H1 (cell line): ENCODE results near the gene LHFPL6. TPM values are rescaled to one million over a fixed set of nuclear protein-coding genes. Genes with fewer than 3 reads are reported as not detected.

Experiments
- CTCF ChIA-PET: fragments of 300-600 bp; sonication (Branson Sonifier 250); formaldehyde crosslinking; loops from one replicate; lab custom pipeline; 2021; ENCODE audit not compliant: partially characterized antibody; lab: Charles Lee
- POLR2A ChIA-PET: fragments of 300-600 bp; sonication (Branson Sonifier 250); formaldehyde crosslinking; loops from one replicate; lab custom pipeline; 2021; ENCODE audit warnings: inconsistent platforms; ENCODE audit not compliant: partially characterized antibody; lab: Charles Lee
- DNase-seq, 2 experiments: peaks; one replicate each; pipeline versions ENCODE4 v3.0.0 to v3.0.0-alpha.2; 2010 to 2022; ENCODE audit warnings: low spot score in 2 of 2, low read depth in 1 of 2, mixed read lengths in 1 of 2
- FAIRE-seq: peaks from 2 replicates; lab custom pipeline; 2011; peaks lifted over from hg19 to GRCh38; lab: Jason Lieb, UNC
- H2AFZ ChIP-seq: 2 replicates; pipeline ENCODE4 v1.8.1; 2012; ENCODE audit warnings: low read length, inconsistent platforms
- H2AK5ac ChIP-seq: 2 replicates; pipeline ENCODE4 v1.6.1; 2013; ENCODE audit warnings: low read depth, low read length
- H2BK120ac ChIP-seq: replicated peaks from 2 replicates; pipeline ENCODE3; 2013; ENCODE audit warnings: low read depth, low read length, inconsistent platforms
- H2BK12ac ChIP-seq: 2 replicates; pipeline ENCODE4 v1.6.1; 2013; ENCODE audit warnings: low read depth, low read length
- H2BK15ac ChIP-seq: 2 replicates; pipeline ENCODE4 v1.6.1; 2013; ENCODE audit warnings: low read length
- H2BK20ac ChIP-seq: 2 replicates; pipeline ENCODE4 v1.6.1; 2013; ENCODE audit warnings: low read length
- H2BK5ac ChIP-seq: 2 replicates; pipeline ENCODE4 v1.6.1; 2013; ENCODE audit warnings: low read depth, low read length
- H3K14ac ChIP-seq: 2 replicates; pipeline ENCODE4 v1.6.1; 2013; ENCODE audit warnings: inconsistent platforms; ENCODE audit not compliant: insufficient read length
- H3K18ac ChIP-seq: 2 replicates; pipeline ENCODE4 v1.6.1; 2013; ENCODE audit warnings: low read length; ENCODE audit errors: extremely low read depth
- H3K23ac ChIP-seq: 2 replicates; pipeline ENCODE4 v1.6.1; 2013; ENCODE audit warnings: inconsistent platforms; ENCODE audit not compliant: insufficient read length
- H3K23me2 ChIP-seq: 2 replicates; pipeline ENCODE4 v1.6.1; 2013; ENCODE audit warnings: low read depth, low read length
- H3K27ac ChIP-seq: 2 replicates; pipeline ENCODE4 v1.6.1; 2011; ENCODE audit warnings: low read depth, low read length, inconsistent platforms
- H3K27me3 ChIP-seq, 4 experiments: replicated peaks in 1 of 4; 1 replicate in 1 of 4; 2 replicates in 3 of 4; pipeline versions ENCODE4 v1.6.1 to v1.8.1; 2011 to 2013; ENCODE audit warnings: low read length in 3 of 4, mild to moderate bottlenecking in 3 of 4, inconsistent platforms in 2 of 4, mixed read lengths in 2 of 4, moderate library complexity in 1 of 4; ENCODE audit not compliant: control insufficient read depth in 3 of 4, insufficient read depth in 3 of 4; ENCODE audit errors: extremely low read depth in 1 of 4
- H3K36me3 ChIP-seq, 4 experiments: 2 replicates each; pipeline versions ENCODE4 v1.6.1 to v1.8.1; 2011 to 2013; ENCODE audit warnings: mild to moderate bottlenecking in 4 of 4, low read length in 3 of 4, moderate library complexity in 2 of 4, control low read depth in 1 of 4, inconsistent platforms in 1 of 4; ENCODE audit not compliant: insufficient read depth in 4 of 4, control insufficient read depth in 2 of 4
- H3K4ac ChIP-seq: replicated peaks from 2 replicates; pipeline ENCODE3; 2013; ENCODE audit warnings: low read length, low read depth, mixed read lengths, inconsistent platforms; ENCODE audit not compliant: insufficient read length
- H3K4me1 ChIP-seq, 4 experiments: replicated peaks in 1 of 4; 1 replicate in 1 of 4; 2 replicates in 3 of 4; pipeline versions ENCODE4 v1.6.1 to v1.8.1; 2011 to 2013; ENCODE audit warnings: low read length in 3 of 4, inconsistent platforms in 2 of 4, mixed read lengths in 1 of 4; ENCODE audit not compliant: insufficient read depth in 4 of 4, control insufficient read depth in 3 of 4
- H3K4me2 ChIP-seq, 2 experiments: 2 replicates each; pipeline versions ENCODE4 v1.6.1 to v1.8.1; 2011 to 2013; ENCODE audit warnings: low read depth in 2 of 2, low read length in 2 of 2, control low read depth in 1 of 2, inconsistent platforms in 1 of 2, mild to moderate bottlenecking in 1 of 2; ENCODE audit not compliant: insufficient read depth in 1 of 2
- H3K4me3 ChIP-seq, 4 experiments: fragments of 200-600, 300-600 bp in 1 of 4; sonication (generic), shearing (Covaris generic), sonication (Bioruptor Twin) in 1 of 4; 2 replicates each; pipeline versions ENCODE4 v1.5.1 to v1.8.1; 2011 to 2016; ENCODE audit warnings: low read length in 4 of 4, low read depth in 3 of 4, control low read depth in 2 of 4, inconsistent platforms in 2 of 4, mild to moderate bottlenecking in 2 of 4, mixed read lengths in 1 of 4, moderate library complexity in 1 of 4; ENCODE audit not compliant: insufficient read depth in 2 of 4; ENCODE audit errors: extremely low read depth in 1 of 4
- H3K56ac ChIP-seq: replicated peaks from 2 replicates; pipeline ENCODE3; 2013; ENCODE audit warnings: low read depth, mild to moderate bottlenecking, mixed read lengths, low read length, inconsistent platforms; ENCODE audit not compliant: insufficient read length
- H3K79me1 ChIP-seq: 2 replicates; pipeline ENCODE4 v1.6.1; 2013; ENCODE audit warnings: low read depth, low read length, control low read depth
- H3K79me2 ChIP-seq, 2 experiments: 2 replicates each; pipeline versions ENCODE4 v1.6.1 to v1.8.1; 2012 to 2013; ENCODE audit warnings: low read length in 2 of 2, mild to moderate bottlenecking in 2 of 2, inconsistent platforms in 1 of 2; ENCODE audit not compliant: insufficient read depth in 2 of 2, control insufficient read depth in 1 of 2
- H3K9ac ChIP-seq, 4 experiments: replicated peaks in 1 of 4; 1 replicate in 1 of 4; 2 replicates in 3 of 4; pipeline versions ENCODE4 v1.6.1 to v1.8.1; 2011 to 2013; ENCODE audit warnings: low read depth in 3 of 4, low read length in 3 of 4, control low read depth in 2 of 4, mild to moderate bottlenecking in 2 of 4, moderate library complexity in 2 of 4, inconsistent platforms in 1 of 4; ENCODE audit errors: extremely low read depth in 1 of 4
- H3K9me3 ChIP-seq, 2 experiments: 2 replicates each; pipeline versions ENCODE4 v1.6.1 to v1.8.1; 2012 to 2013; ENCODE audit warnings: mild to moderate bottlenecking in 2 of 2, moderate library complexity in 2 of 2, control low read depth in 1 of 2, inconsistent platforms in 1 of 2, low read depth in 1 of 2, low read length in 1 of 2, mixed read lengths in 1 of 2; ENCODE audit not compliant: insufficient read depth in 2 of 2
- H4K20me1 ChIP-seq, 2 experiments: replicated peaks in 1 of 2; 2 replicates each; pipeline versions ENCODE3 to v1.8.1; 2011 to 2013; ENCODE audit warnings: inconsistent platforms in 2 of 2, low read length in 2 of 2, mild to moderate bottlenecking in 1 of 2; ENCODE audit not compliant: insufficient read depth in 2 of 2, control insufficient read depth in 1 of 2
- H4K5ac ChIP-seq: 2 replicates; pipeline ENCODE4 v1.6.1; 2013; ENCODE audit warnings: low read length, low read depth, mixed read lengths, inconsistent platforms; ENCODE audit not compliant: insufficient read length
- H4K8ac ChIP-seq: 2 replicates; pipeline ENCODE4 v1.8.0; 2013; ENCODE audit warnings: mild to moderate bottlenecking, moderate library complexity, low read length, inconsistent platforms; ENCODE audit not compliant: insufficient read depth; ENCODE audit errors: extremely low read depth
- H4K91ac ChIP-seq: replicated peaks from 2 replicates; pipeline ENCODE3; 2013; ENCODE audit warnings: low read length, mixed read lengths, inconsistent platforms; ENCODE audit not compliant: insufficient read length
- ASH2L ChIP-seq: fragments of 200-600, 300-600 bp; sonication (generic); IDR thresholded peaks from one replicate; pipeline ENCODE4 v1.7.1; 2017; ENCODE audit warnings: low read length
- BCL11A ChIP-seq, 2 experiments: IDR thresholded peaks; one replicate each; pipeline ENCODE4 v1.6.1; 2011; ENCODE audit warnings: low read depth in 2 of 2, low read length in 2 of 2, mild to moderate bottlenecking in 2 of 2
- CBX8 ChIP-seq: fragments of 300-800, 300-1000 bp; sonication (generic); IDR thresholded peaks from 2 replicates; pipeline ENCODE4 v1.7.1; 2016; ENCODE audit warnings: low read depth, low read length, borderline replicate concordance
- CTBP2 ChIP-seq: IDR thresholded peaks from 2 replicates; pipeline ENCODE4 v1.7.0; 2011; ENCODE audit warnings: borderline replicate concordance, mild to moderate bottlenecking, moderate library complexity, mixed read lengths, low read length; ENCODE audit not compliant: insufficient read depth, insufficient read length
- GABPA ChIP-seq: IDR thresholded peaks from 2 replicates; pipeline ENCODE4 v1.6.1; 2011; ENCODE audit warnings: mild to moderate bottlenecking, low read length, moderate library complexity, borderline replicate concordance; ENCODE audit not compliant: insufficient read depth
- HDAC2 ChIP-seq, 2 experiments: fragments of 300-600 bp in 1 of 2; sonication (generic) in 1 of 2; IDR thresholded peaks; 2 replicates each; pipeline ENCODE4 v1.6.1; 2011 to 2012; ENCODE audit warnings: low read depth in 2 of 2, low read length in 2 of 2, mild to moderate bottlenecking in 2 of 2, moderate library complexity in 2 of 2, borderline replicate concordance in 1 of 2, inconsistent platforms in 1 of 2
- HDAC6 ChIP-seq: IDR thresholded peaks from one replicate; pipeline ENCODE4 v1.7.1; 2012; ENCODE audit warnings: low read depth, mild to moderate bottlenecking, inconsistent platforms, low read length, moderate library complexity
- PHF8 ChIP-seq: fragments of 200-600 bp; sonication (generic); conservative IDR thresholded peaks from 2 replicates; pipeline ENCODE4 v1.7.1; 2012; ENCODE audit warnings: low read depth, mild to moderate bottlenecking, inconsistent platforms, low read length, moderate library complexity
- RAD21 ChIP-seq, 2 experiments: IDR thresholded peaks in 1 of 2; conservative IDR thresholded peaks in 1 of 2; 2 replicates each; pipeline ENCODE4 v1.6.1; 2011; ENCODE audit warnings: low read depth in 2 of 2, low read length in 2 of 2, improper control_type of control experiment in 1 of 2, inconsistent platforms in 1 of 2, mild to moderate bottlenecking in 1 of 2, moderate library complexity in 1 of 2
- RBBP5 ChIP-seq: IDR thresholded peaks from 2 replicates; pipeline ENCODE4 v1.7.1; 2012; ENCODE audit warnings: low read depth, mild to moderate bottlenecking, inconsistent platforms, low read length, moderate library complexity, borderline replicate concordance
- SIX5 ChIP-seq: IDR thresholded peaks from 2 replicates; pipeline ENCODE4 v1.6.1; 2011; ENCODE audit warnings: mild to moderate bottlenecking, low read depth, low read length
- USF2 ChIP-seq: IDR thresholded peaks from 2 replicates; pipeline ENCODE4 v1.6.1; 2011; ENCODE audit warnings: low read length, improper control_type of control experiment
- WGBS, 2 experiments: shearing (Covaris generic) in 1 of 2; methylation state at CpG; one replicate each; pipeline versions ENCODE4 v1.1.6 to v1.1.7; 2013 to 2015; ENCODE audit warnings: low lambda C conversion rate in 2 of 2, mixed read lengths in 2 of 2, inconsistent platforms in 1 of 2, low coverage in 1 of 2, missing lambda C conversion rate in 1 of 2; ENCODE audit not compliant: insufficient replicate concordance in 2 of 2, insufficient coverage in 1 of 2, insufficient read length in 1 of 2; ENCODE audit errors: extremely low coverage in 1 of 2, missing lambda C conversion rate in 1 of 2; 5-methylcytosine and 5-hydroxymethylcytosine counted together
- polyA plus RNA-seq, 7 experiments: library from polyadenylated mRNA; depleted of rRNA in 3 of 7; stranded (reverse) in 5 of 7; unstranded in 2 of 7; fragments of >200 nt in 5 of 7; fragments of 200-250 nt in 2 of 7; gene quantifications; 1 replicate in 5 of 7; 2 replicates in 1 of 7; 4 replicates in 1 of 7; pipeline versions ENCODE4 v1.2.1 to v1.2.3, GENCODE V29; 2011 to 2013; ENCODE audit warnings: missing spikeins in 2 of 7, mixed read lengths in 2 of 7
- total RNA-seq: library from RNA; stranded (reverse); fragmentation: NEBNext Ultra II Directional; extraction: Animal tissue kit (Norgen Biotek cat#: 25700); gene quantifications from 2 replicates; pipeline ENCODE4 v1.2.1, GENCODE V29; 2021

The LHFPL6 gene
- total and polyA plus RNA-seq, 2 of the 8 experiments (the other 6 are each of a cell fraction or from before 2014, with no cell fraction given), result 7.6 to 17.0 TPM

- Histone ChIP-seq H3K9me3 (no peaks in the 10 kb centered on the region), H2AK5ac (no peak overlapping the region), H3K4ac (no peak overlapping the region), H2BK15ac (no peak overlapping the region), H3K4me2 (no peak overlapping the region), H3K79me1 (no peaks in the 10 kb centered on the region), H2BK12ac (no peak overlapping the region), H3K79me2 (no peaks in the 10 kb centered on the region), H3K27me3 (no peaks in the 10 kb centered on the region), H3K56ac (no peak overlapping the region), H2BK20ac (no peak overlapping the region), H3K36me3 (no peaks in the 10 kb centered on the region), H3K23ac (no peak overlapping the region), H4K91ac (no peak overlapping the region), H3K27ac (no peak overlapping the region), H4K5ac (no peak overlapping the region), H4K20me1 (no peaks in the 10 kb centered on the region), H2BK120ac (no peak overlapping the region), H2AFZ (no peak overlapping the region), H3K18ac (no peak overlapping the region), H3K9ac (no peak overlapping the region), H3K4me1 (peaks cover 2 to 18% (median 11%) of the 10 kb centered on the region in 4 experiments; a peak in 5 of 7 replicates), H2BK5ac (no peak overlapping the region), H3K23me2 (no peaks in the 10 kb centered on the region), H3K14ac (no peak overlapping the region), H3K4me3 (no peak overlapping the region), H4K8ac (no peak overlapping the region)
- DNase-seq, result no peak
- peak; percentile 98 for FAIRE-seq
- CTCF ChIA-PET, result interaction anchor here (1.0 kb wide), 1 partner anchor 9 kb away, joined by 4 read pairs; no protein-coding TSS in a partner anchor
- WGBS, 2 experiments, result 85% methylated on average over 1 of the region's 1 CpG; no CpG with 5 or more reads in 1 of the 2 experiments
- POLR2A ChIA-PET, result no interaction called here
- TF ChIP-seq BCL11A (IDR thresholded peaks at IDR 0.05; ENCODE audit: low read depth in 2 of 2, low read length in 2 of 2) (no peak), USF2 (no peak), GABPA (no peak), RBBP5 (no peak), HDAC2 (IDR thresholded peaks at IDR 0.05; ENCODE audit: borderline replicate concordance in 1 of 2, low read depth in 2 of 2, low read length in 2 of 2) (no peak), HDAC6 (no peak), PHF8 (no peak), RAD21 (IDR thresholded peaks at IDR 0.05 in 1 of 2, conservative IDR thresholded peaks at IDR 0.05 in 1 of 2; ENCODE audit: low read depth in 2 of 2, low read length in 2 of 2) (peak; percentile 32 to 47; a peak in 3 of 4 replicates), CTBP2 (no peak), SIX5 (no peak), CBX8 (no peak), ASH2L (no peak)
Measured at GRCh38 chr13:39406688-39407087, 196.3 kb downstream of the LHFPL6 start.
